ENCODE results near the gene MAD1L1.

MAD1L1 gene

GRCh38 chr7:2196381-2197378 is 36.1 kb downstream of the MAD1L1 start (continued):
- no peak for TF ChIP-seq ZNF449 (tag by site-specific recombination; IDR thresholded peaks at IDR 0.05)
- no peak for TF ChIP-seq ZNF621 (tag by site-specific recombination; IDR thresholded peaks at IDR 0.05)
- no peak for TF ChIP-seq ZNF26 (tag by site-specific recombination; IDR thresholded peaks at IDR 0.05)
- TF ChIP-seq ZNF580 (tag by site-specific recombination; IDR thresholded peaks at IDR 0.05): no peak
- TF ChIP-seq ZNF184 (tag by site-specific recombination; IDR thresholded peaks at IDR 0.05): no peak
- no peak for TF ChIP-seq RBAK (tag by site-specific recombination; IDR thresholded peaks at IDR 0.05)
- no peak for TF ChIP-seq KLF8 (tag by site-specific recombination; IDR thresholded peaks at IDR 0.05)
- no peak for TF ChIP-seq ZBTB6 (tag by site-specific recombination; IDR thresholded peaks at IDR 0.05)
- no peak for TF ChIP-seq KLF16 (tag by site-specific recombination; IDR thresholded peaks at IDR 0.05)
- TF ChIP-seq SP2 (tag by site-specific recombination; IDR thresholded peaks at IDR 0.05): no peak
- no peak for TF ChIP-seq ZFHX2 (tag by site-specific recombination; conservative IDR thresholded peaks at IDR 0.05)
- no peak for TF ChIP-seq ZNF311 (tag by site-specific recombination; IDR thresholded peaks at IDR 0.05; ENCODE audit: borderline replicate concordance)
- TF ChIP-seq ZSCAN16 (tag by site-specific recombination; IDR thresholded peaks at IDR 0.05): no peak

- CTCF ChIA-PET: interaction anchor here (0.6 to 1.4 kb wide), 5 partner anchors 9 to 594 kb away, joined by 3 to 5 read pairs (median 3); partner anchors contain the start of gene MAD1L1
- H3K4me1 ChIP-seq (ENCODE audit: control insufficient read depth, insufficient read depth, low read length): no peaks in the 10 kb centered on the region
- no peak overlapping the region for H3K4me3 ChIP-seq (ENCODE audit: low read depth, low read length)
- H3K27ac ChIP-seq (ENCODE audit: extremely low read depth, low read depth, low read length): no peak overlapping the region
- no peak for TF ChIP-seq ZNF488 (tag by site-specific recombination; IDR thresholded peaks at IDR 0.05)
- TF ChIP-seq ZBTB21 (tag by site-specific recombination; IDR thresholded peaks at IDR 0.05): no peak
- no peak for TF ChIP-seq ZNF404 (tag by site-specific recombination; IDR thresholded peaks at IDR 0.05)
- TF ChIP-seq ZNF302 (tag by site-specific recombination; IDR thresholded peaks at IDR 0.05; ENCODE audit: low read depth): no peak
- TF ChIP-seq ZNF354C (tag by site-specific recombination; IDR thresholded peaks at IDR 0.05; ENCODE audit: borderline replicate concordance, low read depth): no peak
- no peak for TF ChIP-seq ZSCAN4 (tag by site-specific recombination; IDR thresholded peaks at IDR 0.05)
- no peak for TF ChIP-seq ZNF664 (tag by site-specific recombination; IDR thresholded peaks at IDR 0.05)
- H3K36me3 ChIP-seq (ENCODE audit: control insufficient read depth in 2 of 2, insufficient read depth in 1 of 2, low read length in 2 of 2): peaks cover 0 to 53% of the 10 kb centered on the region in 2 experiments; a peak in 2 of 3 replicates
- POLR2A ChIA-PET: no interaction called here
- H3K9me3 ChIP-seq (ENCODE audit: control insufficient read depth, insufficient read depth, low read depth, low read length): no peaks in the 10 kb centered on the region
Observed at GRCh38 chr7:2195400-2196246, 37.1 kb downstream of the MAD1L1 start.

Data from HEK293 (cell line).